Skeletal muscle satellite cell (primary cell): ENCODE data around the gene MOBP.

Source experiments
- H3K27me3 ChIP-seq: 2 replicates; pipeline ENCODE4 v1.7.0; 2013; ENCODE audit warnings: low read length; ENCODE audit not compliant: control insufficient read depth, insufficient read depth
- H3K36me3 ChIP-seq: 2 replicates; pipeline ENCODE4 v1.7.0; 2013; ENCODE audit warnings: mild to moderate bottlenecking, control low read depth, low read length; ENCODE audit not compliant: insufficient read depth
- H3K4me1 ChIP-seq: 2 replicates; pipeline ENCODE4 v1.7.0; 2013; ENCODE audit warnings: low read length; ENCODE audit not compliant: control insufficient read depth, insufficient read depth
- H3K4me2 ChIP-seq: 2 replicates; pipeline ENCODE4 v1.7.0; 2013; ENCODE audit warnings: mild to moderate bottlenecking, low read length
- H3K4me3 ChIP-seq: 2 replicates; pipeline ENCODE4 v1.7.0; 2013; ENCODE audit warnings: low read length
- H3K9ac ChIP-seq: 2 replicates; pipeline ENCODE4 v1.7.0; 2013; ENCODE audit warnings: mild to moderate bottlenecking, low read depth, low read length, moderate library complexity
- H3K9me3 ChIP-seq: replicated peaks from 2 replicates; pipeline ENCODE4 v1.7.0; 2013; ENCODE audit warnings: mild to moderate bottlenecking, control low read depth, low read length

MOBP gene

DNA sequence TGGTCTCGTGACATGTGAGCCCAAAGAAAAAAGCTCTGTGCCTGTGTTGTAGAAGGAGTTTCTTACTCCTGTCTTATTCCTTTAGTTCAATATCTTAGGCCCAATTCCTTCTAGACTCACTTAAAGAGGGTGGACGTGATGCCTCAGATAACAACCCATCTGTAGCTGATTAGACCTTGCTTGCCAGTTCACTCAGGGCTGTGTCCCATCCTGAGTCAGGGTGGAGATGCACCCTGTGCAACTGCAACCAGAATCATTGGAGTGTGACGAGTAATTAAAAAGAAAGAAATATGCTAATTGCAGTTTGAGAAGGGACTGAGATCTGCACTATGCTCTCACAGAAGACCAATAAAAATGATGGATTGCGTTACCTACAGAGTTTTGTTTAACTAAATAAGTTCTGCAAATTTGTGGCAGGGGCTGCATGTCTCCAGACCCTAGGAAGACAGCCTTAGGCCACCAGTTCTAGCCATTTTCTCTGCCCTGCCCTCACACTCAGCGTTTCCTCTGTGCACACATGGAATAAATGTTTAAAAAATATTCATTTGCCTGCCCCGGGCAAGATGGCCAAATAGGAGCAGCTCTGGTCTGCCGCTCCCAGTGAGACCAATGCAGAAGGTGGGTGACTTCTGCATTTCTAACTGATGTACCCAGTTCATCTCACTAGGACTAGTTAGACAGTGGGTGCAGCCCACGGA, 83.0 kb downstream of the MOBP start:
- H3K9me3 ChIP-seq, result no peaks in the 10 kb centered on the region

More for the DNA sequence above, 83.0 kb downstream of the MOBP start:
- Histone ChIP-seq H3K4me2 (no peak overlapping the region), H3K4me1 (no peaks in the 10 kb centered on the region), H3K36me3 (no peaks in the 10 kb centered on the region), H3K9ac (no peak overlapping the region), H3K27me3 (peaks cover 3% of the 10 kb centered on the region), H3K4me3 (no peak overlapping the region)
